Activated T-cell treated with anti-CD3 and anti-CD28 coated beads for 24 hours (primary cell): Measurements from ENCODE around the gene KLHL6.

ENCODE experiments used
- DNase-seq: peaks from one replicate; pipeline ENCODE4 v3.0.0-alpha.2; 2020; ENCODE audit warnings: low read depth

The KLHL6 gene

GRCh38 chr3:183503746-183504145 lies 51.8 kb downstream of the KLHL6 start:
- no peak for DNase-seq

GRCh38 chr3:183502237-183503181 lies 53.0 kb downstream of the KLHL6 start:
- DNase-seq = no peak

- DNase-seq = no peak
Observed at GRCh38 chr3:183500981-183501704, 54.4 kb downstream of the KLHL6 start.

DNA sequence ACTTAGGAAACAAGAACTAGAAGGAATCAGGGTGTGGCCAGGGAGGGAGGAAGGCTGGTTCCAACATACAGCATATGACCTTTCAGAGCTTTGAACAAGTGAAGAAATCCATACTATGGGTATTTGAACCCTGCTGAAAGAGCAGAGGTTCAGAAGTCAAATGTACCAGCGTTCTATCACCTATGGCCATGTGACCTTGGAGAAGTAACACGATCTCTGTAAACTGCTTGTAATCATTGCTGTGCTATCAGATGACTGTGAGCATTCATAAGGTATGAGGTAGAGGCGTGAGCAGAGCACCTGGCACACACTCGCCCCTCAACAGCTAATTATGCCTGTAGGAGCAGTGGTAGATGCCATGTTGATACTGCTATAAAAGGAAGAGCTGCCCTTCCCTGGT lies 55.2 kb downstream of the KLHL6 start:
- DNase-seq = no peak

- DNase-seq = no peak
Observed at GRCh38 chr3:183498634-183499033, 56.9 kb downstream of the KLHL6 start.

- DNase-seq = no peak
Observed at GRCh38 chr3:183497313-183497712, 58.2 kb downstream of the KLHL6 start.

- no peak for DNase-seq
Observed at GRCh38 chr3:183496311-183496710, 59.2 kb downstream of the KLHL6 start.

GRCh38 chr3:183494341-183494740 lies 61.2 kb downstream of the KLHL6 start:
- no peak for DNase-seq

DNA sequence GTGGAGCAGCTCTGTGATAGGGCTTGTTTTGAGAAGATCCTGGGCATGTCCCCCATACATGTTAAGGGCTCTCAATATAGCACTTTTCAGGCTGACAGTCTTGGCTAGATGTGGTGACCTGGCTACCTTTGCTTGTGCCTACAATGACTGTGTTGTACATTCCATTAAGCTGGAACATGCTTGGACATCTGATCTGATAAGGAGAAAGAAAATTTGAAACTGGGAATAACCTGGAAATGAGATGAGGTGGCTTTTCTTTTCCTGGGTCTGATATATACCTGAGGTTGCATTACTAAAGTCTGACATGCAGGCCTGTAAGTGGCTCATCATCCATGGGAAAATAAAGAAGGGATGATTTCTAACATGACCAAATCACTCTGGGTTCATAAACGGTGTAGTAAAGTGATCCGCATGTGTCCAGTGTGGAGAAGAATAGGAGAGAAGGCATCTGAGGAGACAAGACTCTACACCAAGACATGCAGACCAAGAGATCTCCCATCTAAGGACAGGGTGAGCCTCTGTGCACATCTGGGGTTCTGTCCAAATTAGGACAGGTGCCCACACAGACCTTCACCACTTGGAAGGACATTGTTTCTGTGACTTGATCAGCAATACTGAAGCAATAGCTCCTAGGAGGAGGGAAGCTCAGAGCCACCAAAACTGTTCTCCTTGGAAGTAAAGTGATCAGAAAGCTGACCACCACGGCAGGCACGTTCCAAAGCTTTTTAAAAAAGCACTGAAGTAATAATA lies 62.0 kb downstream of the KLHL6 start:
- no peak for DNase-seq

DNA sequence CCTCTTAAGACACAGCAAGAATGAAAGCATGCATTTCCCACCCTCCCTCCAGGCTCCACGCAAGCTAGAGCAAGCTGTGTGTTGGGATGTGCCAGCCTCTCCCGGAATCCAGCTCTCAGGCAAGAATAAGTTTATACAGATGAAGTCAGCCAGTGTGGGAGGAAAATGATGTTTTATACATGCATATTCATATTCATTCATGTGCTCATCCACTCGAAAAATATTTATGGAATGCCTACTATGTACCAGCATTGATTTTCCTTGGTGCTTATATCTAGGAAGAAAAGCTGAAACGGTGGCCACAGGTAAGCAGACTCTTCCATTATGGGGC lies 62.7 kb downstream of the KLHL6 start:
- DNase-seq = no peak

- no peak for DNase-seq
Observed at GRCh38 chr3:183491923-183492848, 63.3 kb downstream of the KLHL6 start.

GRCh38 chr3:183491109-183491922 lies 64.2 kb downstream of the KLHL6 start:
- DNase-seq = no peak

DNA sequence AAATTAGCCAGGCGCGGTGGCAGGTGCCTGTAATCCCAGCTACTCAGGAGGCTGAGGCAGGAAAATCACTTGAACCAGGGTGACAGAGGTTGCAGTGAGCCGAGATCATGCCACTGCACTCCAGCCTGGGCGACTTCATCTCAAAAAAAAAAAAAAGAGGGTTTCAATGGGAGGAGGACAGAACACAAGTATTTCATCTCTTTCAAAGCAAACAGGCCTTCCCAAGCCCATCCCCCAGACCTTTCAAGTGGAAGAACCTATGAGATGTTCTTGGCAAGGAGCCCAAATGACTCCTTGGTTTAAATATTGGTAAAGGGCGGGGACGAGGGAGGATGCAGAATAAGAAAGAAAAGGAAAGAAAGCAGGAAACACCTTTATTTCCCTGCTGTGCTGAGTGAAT lies 64.9 kb downstream of the KLHL6 start:
- DNase-seq = no peak

- no peak for DNase-seq
Observed at GRCh38 chr3:183490211-183490601, 65.3 kb downstream of the KLHL6 start.

- no peak for DNase-seq
Observed at GRCh38 chr3:183489455-183490210, 65.9 kb downstream of the KLHL6 start.

GRCh38 chr3:183488343-183488742 lies 67.2 kb downstream of the KLHL6 start:
- no peak for DNase-seq

DNA sequence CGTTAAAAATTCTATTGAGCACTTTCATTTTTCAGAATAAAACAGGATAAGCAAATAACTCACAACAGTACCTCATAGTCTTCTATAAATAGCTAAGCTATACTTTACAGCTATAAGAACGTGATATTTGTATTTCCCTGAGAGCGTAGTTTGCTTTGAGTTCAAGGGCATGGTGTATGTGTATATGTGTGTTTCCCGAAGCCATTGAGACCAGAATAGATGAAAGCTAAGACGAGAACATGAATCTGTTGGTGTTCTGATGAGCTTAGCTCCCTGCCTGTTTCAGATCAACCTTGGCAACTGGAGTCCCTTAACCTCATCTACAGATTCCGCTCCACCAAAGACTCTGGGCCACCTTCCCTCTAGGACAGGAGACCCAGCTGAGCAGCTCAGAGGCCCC lies 67.6 kb downstream of the KLHL6 start:
- DNase-seq = no peak

GRCh38 chr3:183487016-183487415 lies 68.5 kb downstream of the KLHL6 start:
- DNase-seq = no peak

- DNase-seq = no peak
Observed at GRCh38 chr3:183486472-183486871, 69.0 kb downstream of the KLHL6 start.

- no peak for DNase-seq
Observed at GRCh38 chr3:183485585-183485984, 69.9 kb downstream of the KLHL6 start.
